Ishikawa (cell line): ENCODE measurements around the gene FOXP1.

Experiments
- CREB1 ChIP-seq: IDR thresholded peaks from 2 replicates; pipeline ENCODE4 v1.6.1; 2012; ENCODE audit warnings: low read depth
- EGR1 ChIP-seq: IDR thresholded peaks from 2 replicates; pipeline ENCODE4 v1.6.1; 2012
- EP300 ChIP-seq: IDR thresholded peaks from 2 replicates; pipeline ENCODE4 v1.6.1; 2012; ENCODE audit warnings: borderline replicate concordance
- MAX ChIP-seq: IDR thresholded peaks from 2 replicates; pipeline ENCODE4 v1.6.1; 2012
- NFIC ChIP-seq: IDR thresholded peaks from 2 replicates; pipeline ENCODE4 v1.6.1; 2012
- RAD21 ChIP-seq: IDR thresholded peaks from 2 replicates; pipeline ENCODE4 v1.6.1; 2012; ENCODE audit warnings: low read depth
- REST ChIP-seq: IDR thresholded peaks from 2 replicates; pipeline ENCODE4 v1.6.1; 2012; ENCODE audit warnings: low read depth, mild to moderate bottlenecking
- TAF1 ChIP-seq: IDR thresholded peaks from 2 replicates; pipeline ENCODE4 v1.6.1; 2012; ENCODE audit warnings: low read depth, mild to moderate bottlenecking
- TCF12 ChIP-seq: IDR thresholded peaks from 2 replicates; pipeline ENCODE4 v1.6.1; 2012; ENCODE audit warnings: low read depth
- TEAD4 ChIP-seq: IDR thresholded peaks from 2 replicates; pipeline ENCODE4 v1.6.1; 2012
- YY1 ChIP-seq: IDR thresholded peaks from 2 replicates; pipeline ENCODE4 v1.6.1; 2012; ENCODE audit warnings: low read depth
- TF ChIP-seq, protein P1 (sequence below): IDR thresholded peaks from 2 replicates; pipeline ENCODE4 v1.6.1; 2012

DNA sequence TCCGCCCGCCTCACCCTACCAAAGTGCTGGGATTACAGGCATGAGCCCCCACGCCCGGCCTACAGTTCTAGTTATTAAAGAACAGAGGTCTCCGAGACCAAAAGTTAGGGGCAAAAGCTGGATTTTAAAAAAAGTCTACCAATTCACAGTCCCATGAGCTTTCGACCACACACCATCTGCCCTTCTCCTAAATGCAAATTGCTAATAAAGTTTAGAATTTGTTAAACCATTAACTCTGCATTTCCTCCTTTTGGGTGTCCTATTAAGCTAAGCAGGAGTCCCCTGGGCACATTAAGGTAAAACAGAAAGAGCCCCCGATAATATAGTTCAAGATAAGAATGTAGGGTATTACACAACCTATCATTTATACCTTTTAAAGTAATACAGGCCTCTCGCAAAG lies 322.7 kb downstream of the FOXP1 start:
- TF ChIP-seq TCF12 (no peak), TAF1 (no peak), MAX (no peak), REST (no peak), CREB1 (no peak), RAD21 (no peak), NFIC (no peak), EGR1 (no peak), EP300 (no peak), TEAD4 (no peak), YY1 (no peak)
- TF ChIP-seq, protein P1, sequence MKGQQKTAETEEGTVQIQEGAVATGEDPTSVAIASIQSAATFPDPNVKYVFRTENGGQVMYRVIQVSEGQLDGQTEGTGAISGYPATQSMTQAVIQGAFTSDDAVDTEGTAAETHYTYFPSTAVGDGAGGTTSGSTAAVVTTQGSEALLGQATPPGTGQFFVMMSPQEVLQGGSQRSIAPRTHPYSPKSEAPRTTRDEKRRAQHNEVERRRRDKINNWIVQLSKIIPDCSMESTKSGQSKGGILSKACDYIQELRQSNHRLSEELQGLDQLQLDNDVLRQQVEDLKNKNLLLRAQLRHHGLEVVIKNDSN: no peak
